ENCODE data around the gene MAPK13.

The MAPK13 gene

GRCh38 chr6:36160147-36160760 lies 29.9 kb downstream of the MAPK13 start:
- no peak for DNase-seq

- no peak for DNase-seq
Measured at GRCh38 chr6:36169023-36170007, 39.0 kb downstream of the MAPK13 start.

DNA sequence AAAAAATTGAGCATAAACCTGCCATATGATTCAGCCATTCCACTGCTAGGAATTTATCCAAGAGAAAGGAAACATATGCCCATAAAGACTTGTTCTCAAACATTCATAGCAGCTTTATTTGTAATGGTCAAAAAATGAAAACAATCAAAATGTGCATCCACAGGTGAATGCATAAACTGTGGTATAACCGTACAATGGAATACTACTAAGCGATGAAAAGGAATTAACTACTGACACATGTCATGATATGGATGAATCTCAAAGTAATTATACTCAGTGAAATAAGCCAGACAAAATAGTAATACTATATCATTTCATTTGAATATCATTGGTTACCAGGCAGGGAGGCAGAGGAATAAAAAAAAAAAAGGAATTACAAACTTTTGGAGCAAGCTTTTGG lies 40.4 kb downstream of the MAPK13 start:
- DNase-seq, result no peak

GRCh38 chr6:36171573-36171972 lies 41.3 kb downstream of the MAPK13 start:
- no peak for DNase-seq

- DNase-seq, result no peak
Measured at GRCh38 chr6:36177166-36177565, 46.9 kb downstream of the MAPK13 start.

GRCh38 chr6:36178544-36178943 lies 48.2 kb downstream of the MAPK13 start:
- no peak for DNase-seq

DNA sequence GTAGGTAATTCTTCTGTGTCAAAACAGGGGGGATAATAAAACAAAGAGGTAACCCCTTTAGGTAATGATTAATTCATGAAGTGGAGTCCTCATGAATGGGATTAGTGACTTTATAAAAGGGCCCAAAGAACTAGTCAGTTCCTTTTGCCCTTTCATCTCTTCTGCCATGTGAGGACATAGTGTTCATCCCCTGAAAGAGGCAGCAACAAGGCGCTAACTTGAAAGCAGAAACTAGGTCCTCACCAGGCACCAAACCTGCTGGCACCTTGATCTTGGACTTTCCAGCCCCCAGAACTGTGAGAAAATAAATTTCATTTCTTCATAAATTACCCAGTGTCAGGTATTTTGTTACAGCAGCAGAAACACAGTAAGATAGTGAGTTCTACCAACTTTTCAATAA lies 49.8 kb downstream of the MAPK13 start:
- DNase-seq, result no peak

DNA sequence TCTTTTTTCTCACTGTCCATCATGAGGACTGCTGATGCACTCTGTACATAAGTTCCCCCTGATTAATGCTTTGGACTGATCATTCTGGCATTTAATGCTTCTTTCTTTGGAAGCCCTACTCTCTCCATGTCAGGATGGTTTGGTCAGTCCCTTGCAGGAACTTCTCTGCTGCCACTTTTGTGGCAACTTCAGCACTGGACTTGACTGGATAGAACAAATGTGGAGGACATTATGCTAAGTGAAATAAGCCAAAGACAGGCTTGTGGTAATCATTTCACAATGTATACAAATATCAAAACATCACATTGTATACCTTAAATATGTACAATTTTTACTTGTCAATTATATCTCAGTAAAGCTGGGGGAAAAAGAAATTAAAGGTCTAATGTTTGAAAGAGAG lies 54.0 kb downstream of the MAPK13 start:
- no peak for DNase-seq

GRCh38 chr6:36186199-36186598 lies 55.9 kb downstream of the MAPK13 start:
- DNase-seq, result no peak

DNA sequence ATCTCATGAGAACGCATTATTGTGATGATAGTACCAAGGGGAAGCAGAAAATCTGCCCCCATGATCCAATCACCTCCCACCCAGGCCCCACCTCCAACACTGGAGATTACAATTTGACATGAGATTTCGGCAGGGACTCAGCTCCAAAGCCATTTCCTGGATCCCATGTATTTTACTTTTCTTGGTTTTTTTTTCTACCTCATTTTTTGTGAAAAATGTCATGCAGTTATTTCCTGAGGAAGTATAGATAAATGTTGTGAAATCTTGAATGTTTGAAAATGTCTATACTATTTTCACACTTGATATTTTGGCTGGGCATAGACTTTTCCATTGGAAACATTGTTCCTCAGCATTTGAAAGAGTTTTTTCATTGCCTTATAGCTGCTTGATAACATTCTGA lies 57.1 kb downstream of the MAPK13 start:
- no peak for DNase-seq
